HG02970 (cell line): ENCODE results near the gene OTUD3.
"Not testable (repeated sequence)": the region's sequence is repeated elsewhere in the genome, so short reads cannot be mapped to it uniquely, and the experiment has no call there.

ENCODE experiments used
- ATAC-seq: cut with Tn5 transposase; IDR thresholded peaks from one replicate; pipeline ENCODE4 v1.9.1; 2021; ENCODE audit warnings: mild to moderate bottlenecking, moderate library complexity, moderate number of reproducible peaks; ENCODE audit not compliant: unreplicated experiment, low FRiP score

OTUD3 gene

GRCh38 chr1:19909392-19909791 is 27.2 kb downstream of the OTUD3 start:
- ATAC-seq, result no peak

GRCh38 chr1:19909971-19910370 is 27.8 kb downstream of the OTUD3 start:
- no peak for ATAC-seq

- ATAC-seq, result no peak
Measured at GRCh38 chr1:19910650-19911049, 28.5 kb downstream of the OTUD3 start.

- no peak for ATAC-seq
Measured at GRCh38 chr1:19918057-19918456, 35.9 kb downstream of the OTUD3 start.

- ATAC-seq, result no peak
Measured at GRCh38 chr1:19920132-19920710, 38.0 kb downstream of the OTUD3 start.

- no peak for ATAC-seq
Measured at GRCh38 chr1:19921310-19921709, 39.1 kb downstream of the OTUD3 start.

- ATAC-seq, result no peak
Measured at GRCh38 chr1:19922015-19922688, 40.0 kb downstream of the OTUD3 start.

- ATAC-seq, result no peak
Measured at GRCh38 chr1:19923137-19923952, 41.1 kb downstream of the OTUD3 start, which contains the start of gene PLA2G2E. Gene PLA2G2E (minus strand): TSS chr1:19923617. CDS start chr1:19923559, 58 bp downstream.

- ATAC-seq, result no peak
Measured at GRCh38 chr1:19923953-19924346, 41.8 kb downstream of the OTUD3 start.

GRCh38 chr1:19925342-19926070 is 43.3 kb downstream of the OTUD3 start:
- no peak for ATAC-seq

- ATAC-seq, result no peak
Measured at GRCh38 chr1:19926296-19927129, 44.3 kb downstream of the OTUD3 start.

GRCh38 chr1:19927130-19927421 is 44.9 kb downstream of the OTUD3 start:
- ATAC-seq, result not testable (repeated sequence)

GRCh38 chr1:19932866-19933265 is 50.7 kb downstream of the OTUD3 start:
- no peak for ATAC-seq

- no peak for ATAC-seq
Measured at GRCh38 chr1:19934336-19934735, 52.1 kb downstream of the OTUD3 start.

- no peak for ATAC-seq
Measured at GRCh38 chr1:19936061-19936750, 54.0 kb downstream of the OTUD3 start.

- ATAC-seq, result no peak
Measured at GRCh38 chr1:19938472-19938871, 56.3 kb downstream of the OTUD3 start.

GRCh38 chr1:19940486-19941205 is 58.5 kb downstream of the OTUD3 start:
- no peak for ATAC-seq

- ATAC-seq, result no peak
Measured at GRCh38 chr1:19941206-19941568, 59.0 kb downstream of the OTUD3 start.

- ATAC-seq, result no peak
Measured at GRCh38 chr1:19942088-19942487, 59.9 kb downstream of the OTUD3 start.
